GM06990 (cell line): Measurements from ENCODE around the gene WAS.
A peak's percentile ranks its signal among the peaks of the same experiment; 100 is the strongest.
"Not testable (repeated sequence)": the region's sequence is repeated elsewhere in the genome, so short reads cannot be mapped to it uniquely, and the experiment has no call there.

Source experiments
- DNase-seq: peaks from one replicate; pipeline ENCODE4 v3.0.0-alpha.2; 2011; ENCODE audit not compliant: insufficient read length; ENCODE audit errors: extremely low read depth
- H3K27me3 ChIP-seq: replicated peaks from 2 replicates; pipeline ENCODE4 v1.6.0; 2011; ENCODE audit warnings: low read length; ENCODE audit not compliant: control insufficient read depth, insufficient read depth
- H3K36me3 ChIP-seq: 2 replicates; pipeline ENCODE4 v1.5.1; 2011; ENCODE audit warnings: low read length; ENCODE audit not compliant: control insufficient read depth, insufficient read depth
- H3K4me3 ChIP-seq: replicated peaks from 2 replicates; pipeline ENCODE4 v1.5.1; 2011; ENCODE audit warnings: low read depth, mild to moderate bottlenecking, control low read depth, low read length
- CTCF ChIP-seq: IDR thresholded peaks from 2 replicates; pipeline ENCODE4 v1.5.1; 2011; ENCODE audit warnings: low read length, control low read depth, mild to moderate bottlenecking, inconsistent platforms; ENCODE audit not compliant: insufficient read depth, poor library complexity, severe bottlenecking

Gene WAS

DNA sequence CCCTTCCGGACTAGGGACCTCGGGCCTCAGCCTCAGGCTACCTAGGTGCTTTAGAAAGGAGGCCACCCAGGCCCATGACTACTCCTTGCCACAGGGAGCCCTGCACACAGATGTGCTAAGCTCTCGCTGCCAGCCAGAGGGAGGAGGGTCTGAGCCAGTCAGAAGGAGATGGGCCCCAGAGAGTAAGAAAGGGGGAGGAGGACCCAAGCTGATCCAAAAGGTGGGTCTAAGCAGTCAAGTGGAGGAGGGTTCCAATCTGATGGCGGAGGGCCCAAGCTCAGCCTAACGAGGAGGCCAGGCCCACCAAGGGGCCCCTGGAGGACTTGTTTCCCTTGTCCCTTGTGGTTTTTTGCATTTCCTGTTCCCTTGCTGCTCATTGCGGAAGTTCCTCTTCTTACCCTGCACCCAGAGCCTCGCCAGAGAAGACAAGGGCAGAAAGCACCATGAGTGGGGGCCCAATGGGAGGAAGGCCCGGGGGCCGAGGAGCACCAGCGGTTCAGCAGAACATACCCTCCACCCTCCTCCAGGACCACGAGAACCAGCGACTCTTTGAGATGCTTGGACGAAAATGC, at the start of gene WAS:
Gene WAS (plus strand): TSS at position 389 of the 572 bp plus-strand sequence. CDS start 55 bp downstream, at position 444.
- H3K27me3 ChIP-seq = no peaks in the 10 kb centered on the region
- H3K4me3 ChIP-seq = peak within 1 kb of the TSS; percentile 67
- DNase-seq = peak; percentile 68
- peaks cover 11% of the 10 kb centered on the region for H3K36me3 ChIP-seq
- no peak for TF ChIP-seq CTCF

DNA sequence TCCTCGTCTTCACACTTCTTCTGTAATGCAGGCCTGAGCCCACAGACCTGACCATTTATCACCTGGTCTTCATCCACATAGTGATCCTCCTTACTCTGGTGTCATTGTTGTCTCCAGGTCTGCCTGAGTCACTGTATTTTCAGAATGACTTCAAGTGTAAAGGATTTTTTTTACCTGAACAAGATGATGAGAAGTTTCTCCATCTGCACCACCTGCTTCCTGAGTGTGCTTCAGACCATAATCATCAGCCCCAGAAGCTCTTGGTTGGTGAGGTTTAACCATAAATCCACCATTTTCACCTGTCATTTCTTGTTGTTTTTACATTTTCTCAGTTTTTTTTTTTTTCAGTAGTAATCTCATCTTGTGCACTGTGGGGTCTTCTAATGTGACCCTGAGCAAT, 47.3 kb upstream of the WAS start:
- H3K36me3 ChIP-seq = no peaks in the 10 kb centered on the region
- no peaks in the 10 kb centered on the region for H3K27me3 ChIP-seq
- TF ChIP-seq CTCF = no peak
- no peak overlapping the region for H3K4me3 ChIP-seq
- DNase-seq = no peak

DNA sequence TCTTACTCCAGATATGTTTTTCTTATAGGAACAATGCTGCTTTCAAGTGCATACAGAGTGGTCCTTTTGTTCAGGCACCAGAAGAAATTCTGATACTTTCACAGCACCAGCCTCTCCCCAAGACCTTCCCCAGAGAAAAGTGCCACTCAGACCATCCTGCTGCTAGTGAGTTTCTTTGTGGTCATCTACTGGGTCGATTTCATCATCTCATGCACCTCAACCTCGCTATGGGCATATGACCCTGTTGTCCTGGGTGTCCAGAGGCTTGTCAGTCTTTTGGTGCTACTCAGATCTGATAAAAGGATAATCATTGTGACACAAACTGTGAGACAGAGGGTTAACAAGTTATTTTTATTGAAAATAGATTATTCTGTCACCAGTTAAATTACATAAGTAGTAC, 46.8 kb upstream of the WAS start:
- Histone ChIP-seq H3K36me3 (no peaks in the 10 kb centered on the region), H3K27me3 (no peaks in the 10 kb centered on the region), H3K4me3 (no peak overlapping the region)
- no peak for TF ChIP-seq CTCF
- DNase-seq = no peak

- no peak for TF ChIP-seq CTCF
- no peak for DNase-seq
- H3K27me3 ChIP-seq = no peaks in the 10 kb centered on the region
- H3K4me3 ChIP-seq = no peak overlapping the region
- H3K36me3 ChIP-seq = no peaks in the 10 kb centered on the region
These were observed 37.9 kb upstream of the WAS start for GRCh38 chrX:48645669-48646068.

- Histone ChIP-seq H3K36me3 (no peaks in the 10 kb centered on the region), H3K4me3 (no peak overlapping the region), H3K27me3 (no peaks in the 10 kb centered on the region)
- TF ChIP-seq CTCF = peak; percentile 14
- no peak for DNase-seq
These were observed 35.3 kb upstream of the WAS start for GRCh38 chrX:48648336-48648751.

GRCh38 chrX:48649102-48649501, 34.5 kb upstream of the WAS start:
- no peak for DNase-seq
- H3K4me3 ChIP-seq = no peak overlapping the region
- TF ChIP-seq CTCF = no peak
- H3K36me3 ChIP-seq = no peaks in the 10 kb centered on the region
- H3K27me3 ChIP-seq = no peaks in the 10 kb centered on the region

- H3K27me3 ChIP-seq, DNase-seq, H3K36me3 ChIP-seq, H3K4me3 ChIP-seq: not testable (repeated sequence)
These were observed 31.5 kb upstream of the WAS start for GRCh38 chrX:48652055-48652579.

DNA sequence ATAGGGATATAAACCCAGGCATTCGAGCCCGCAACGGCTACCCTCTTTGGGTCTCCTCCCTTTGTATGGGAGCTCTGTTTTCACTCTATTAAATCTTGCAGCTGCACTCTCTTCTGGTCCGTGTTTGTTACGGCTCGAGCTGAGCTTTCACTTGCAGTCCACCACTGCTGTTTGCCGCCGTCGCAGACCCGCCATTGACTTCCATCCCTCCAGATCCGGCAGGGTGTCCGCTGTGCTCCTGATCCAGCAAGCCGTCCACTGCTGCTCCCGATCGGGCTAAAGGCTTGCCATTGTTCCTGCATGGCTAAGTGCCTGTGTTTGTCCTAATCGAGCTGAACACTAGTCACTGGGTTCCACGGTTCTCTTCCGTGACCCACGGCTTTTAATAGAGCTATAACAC, 28.9 kb upstream of the WAS start:
- not testable (repeated sequence) for H3K27me3 ChIP-seq, H3K4me3 ChIP-seq, H3K36me3 ChIP-seq, DNase-seq

GRCh38 chrX:48659686-48660085, 23.9 kb upstream of the WAS start:
- H3K27me3 ChIP-seq, H3K4me3 ChIP-seq, H3K36me3 ChIP-seq, DNase-seq: not testable (repeated sequence)
